Endothelial cell of umbilical vein (primary cell): ENCODE measurements around the gene SDF2. TPM values are rescaled to one million over a fixed set of nuclear protein-coding genes. Genes with fewer than 3 reads are reported as not detected.

Experiments used
- BruUV-seq: library from RNA; stranded (reverse); fragments of 400-500 nt; replicated peaks from 2 replicates; lab custom pipeline; 2021; lab: Mats Ljungman, UMichigan
- CTCF ChIA-PET: fragments of 300-600, 350-600 bp; sonication (Branson Sonifier 250); formaldehyde crosslinking; loops from one replicate; lab custom pipeline; 2021; ENCODE audit warnings: antibody characterized with exemption, inconsistent platforms; lab: Charles Lee
- POLR2A ChIA-PET: fragments of 300-600, 350-600 bp; sonication (Branson Sonifier 250); formaldehyde crosslinking; loops from one replicate; lab custom pipeline; 2021; ENCODE audit warnings: antibody characterized with exemption, inconsistent platforms; lab: Charles Lee
- DNase-seq: peaks from one replicate; pipeline ENCODE4 v3.0.0-alpha.2; 2011; ENCODE audit warnings: low read depth, low spot score
- FAIRE-seq: peaks from 2 replicates; lab custom pipeline; 2011; peaks lifted over from hg19 to GRCh38; lab: Jason Lieb, UNC
- H2AFZ ChIP-seq: 2 replicates; pipeline ENCODE4 v1.6.0; 2012; ENCODE audit warnings: low read depth, low read length, control low read depth, inconsistent platforms
- H3K27ac ChIP-seq: 2 replicates; pipeline ENCODE4 v1.5.1; 2011; ENCODE audit warnings: low read depth, mild to moderate bottlenecking, control low read depth, low read length, moderate library complexity; ENCODE audit not compliant: insufficient read depth
- H3K27me3 ChIP-seq, 2 experiments: 2 replicates each; pipeline versions ENCODE4 v1.6.0 to v1.6.1; 2011; ENCODE audit warnings: low read length in 2 of 2, mixed read lengths in 1 of 2; ENCODE audit not compliant: control insufficient read depth in 2 of 2, insufficient read depth in 2 of 2
- H3K36me3 ChIP-seq, 2 experiments: 2 replicates in 1 of 2; 3 replicates in 1 of 2; pipeline ENCODE4 v1.5.1; 2011; ENCODE audit warnings: low read length in 2 of 2, mild to moderate bottlenecking in 1 of 2, moderate library complexity in 1 of 2; ENCODE audit not compliant: control insufficient read depth in 2 of 2, insufficient read depth in 2 of 2; ENCODE audit errors: extremely low read depth in 1 of 2
- H3K4me1 ChIP-seq: 3 replicates; pipeline ENCODE4 v1.5.1; 2011; ENCODE audit warnings: mild to moderate bottlenecking, low read length; ENCODE audit not compliant: control insufficient read depth, insufficient read depth; ENCODE audit errors: extremely low read depth
- H3K4me2 ChIP-seq: 2 replicates; pipeline ENCODE4 v1.6.1; 2011; ENCODE audit warnings: low read length, control low read depth, mixed read lengths; ENCODE audit not compliant: insufficient read depth
- H3K4me3 ChIP-seq, 3 experiments: fragments of 200-600 bp in 1 of 3; sonication (generic), shearing (Covaris generic) in 1 of 3; replicated peaks in 1 of 3; 2 replicates each; pipeline ENCODE4 v1.5.1; 2011 to 2016; ENCODE audit warnings: control low read depth in 3 of 3, low read length in 3 of 3, mild to moderate bottlenecking in 2 of 3, inconsistent platforms in 1 of 3, low read depth in 1 of 3, moderate library complexity in 1 of 3; ENCODE audit not compliant: insufficient read depth in 1 of 3
- H3K79me2 ChIP-seq: 2 replicates; pipeline ENCODE4 v1.6.0; 2012; ENCODE audit warnings: low read length, inconsistent platforms; ENCODE audit not compliant: control insufficient read depth, insufficient read depth
- H3K9ac ChIP-seq: replicated peaks from 2 replicates; pipeline ENCODE3; 2011; ENCODE audit warnings: low read length, control low read depth; ENCODE audit not compliant: insufficient read depth; ENCODE audit errors: extremely low read depth
- H3K9me1 ChIP-seq: replicated peaks from 3 replicates; pipeline ENCODE4 v1.6.0; 2011; ENCODE audit warnings: mild to moderate bottlenecking, low read length; ENCODE audit not compliant: control insufficient read depth, insufficient read depth; ENCODE audit errors: extremely low read depth
- H3K9me3 ChIP-seq: replicated peaks from 2 replicates; pipeline ENCODE4 v1.5.1; 2012; ENCODE audit warnings: low read length, inconsistent platforms; ENCODE audit not compliant: control insufficient read depth, insufficient read depth
- H4K20me1 ChIP-seq: replicated peaks from 2 replicates; pipeline ENCODE3; 2011; ENCODE audit warnings: mild to moderate bottlenecking, low read length; ENCODE audit not compliant: control insufficient read depth, insufficient read depth; ENCODE audit errors: extremely low read depth
- CTCF ChIP-seq, 2 donors: IDR thresholded peaks; 1 replicate in 1 of 2; 2 replicates in 1 of 2; pipeline ENCODE4 v1.5.1; 2011; ENCODE audit warnings: low read length in 2 of 2, mild to moderate bottlenecking in 2 of 2, moderate library complexity in 2 of 2, control low read depth in 1 of 2, inconsistent platforms in 1 of 2, low read depth in 1 of 2; ENCODE audit not compliant: insufficient read depth in 1 of 2; ENCODE audit errors: extremely low read depth in 1 of 2
- EZH2 ChIP-seq: IDR thresholded peaks from 2 replicates; pipeline ENCODE4 v1.6.1; 2012; ENCODE audit warnings: borderline replicate concordance, low read depth, mild to moderate bottlenecking, moderate library complexity, low read length, inconsistent platforms; ENCODE audit not compliant: severe bottlenecking
- FOS ChIP-seq: IDR thresholded peaks from 2 replicates; pipeline ENCODE4 v1.6.1; 2011; ENCODE audit warnings: mild to moderate bottlenecking, low read length, moderate library complexity, borderline replicate concordance; ENCODE audit not compliant: insufficient read depth
- GATA2 ChIP-seq: IDR thresholded peaks from 2 replicates; pipeline ENCODE4 v1.7.0; 2011; ENCODE audit warnings: low read depth, mild to moderate bottlenecking, moderate library complexity, mixed read lengths, low read length; ENCODE audit not compliant: insufficient read length, insufficient read depth
- JUN ChIP-seq: IDR thresholded peaks from 2 replicates; pipeline ENCODE4 v1.6.1; 2011; ENCODE audit warnings: borderline replicate concordance, low read depth; ENCODE audit not compliant: insufficient read length, insufficient read depth
- MAX ChIP-seq: IDR thresholded peaks from 2 replicates; pipeline ENCODE4 v1.6.1; 2011; ENCODE audit not compliant: insufficient read depth, insufficient read length
- MYC ChIP-seq: IDR thresholded peaks from one replicate; pipeline ENCODE4 v1.6.1; 2011; ENCODE audit warnings: mild to moderate bottlenecking, low read depth, low read length
- POLR2A ChIP-seq: IDR thresholded peaks from 2 replicates; pipeline ENCODE4 v1.6.1; 2012; ENCODE audit warnings: low read depth, mild to moderate bottlenecking, control low read depth, low read length
- POLR2AphosphoS5 ChIP-seq: IDR thresholded peaks from 2 replicates; pipeline ENCODE4 v1.6.1; 2012; ENCODE audit warnings: low read depth, mild to moderate bottlenecking, control low read depth, low read length, moderate library complexity; ENCODE audit not compliant: insufficient read depth
- dilution Hi-C: fragments of 300-500 bp; cut with MboI; formaldehyde crosslinking; loops from one replicate; pipeline ENCODE4 v1.15.0; 2019; ENCODE audit warnings: low sequenced_read_pairs; ENCODE audit not compliant: extremely low pct_ligation_motif_present
- intact Hi-C: fragments of 100-400 bp; cut with micrococcal nuclease; formaldehyde crosslinking; loops from one replicate; pipeline ENCODE4 v1.10.0; 2022
- polyA plus RNA-seq, 4 experiments: library from polyadenylated mRNA; depleted of rRNA in 3 of 4; stranded (reverse) in 3 of 4; unstranded in 1 of 4; fragments of >200 nt; gene quantifications; 2 replicates each; pipeline versions ENCODE4 v1.2.1 to v1.2.3, GENCODE V29; 2011 to 2012; ENCODE audit warnings: missing spikeins in 1 of 4
- total RNA-seq: library from RNA; stranded (reverse); gene quantifications from 2 replicates; pipeline ENCODE4 v1.2.3, GENCODE V29; 2021

The SDF2 gene
- total and polyA plus RNA-seq, 2 donors (not counting 3 experiments of a cell fraction or from before 2014, with no cell fraction given): 52.6 to 77.9 TPM

DNA sequence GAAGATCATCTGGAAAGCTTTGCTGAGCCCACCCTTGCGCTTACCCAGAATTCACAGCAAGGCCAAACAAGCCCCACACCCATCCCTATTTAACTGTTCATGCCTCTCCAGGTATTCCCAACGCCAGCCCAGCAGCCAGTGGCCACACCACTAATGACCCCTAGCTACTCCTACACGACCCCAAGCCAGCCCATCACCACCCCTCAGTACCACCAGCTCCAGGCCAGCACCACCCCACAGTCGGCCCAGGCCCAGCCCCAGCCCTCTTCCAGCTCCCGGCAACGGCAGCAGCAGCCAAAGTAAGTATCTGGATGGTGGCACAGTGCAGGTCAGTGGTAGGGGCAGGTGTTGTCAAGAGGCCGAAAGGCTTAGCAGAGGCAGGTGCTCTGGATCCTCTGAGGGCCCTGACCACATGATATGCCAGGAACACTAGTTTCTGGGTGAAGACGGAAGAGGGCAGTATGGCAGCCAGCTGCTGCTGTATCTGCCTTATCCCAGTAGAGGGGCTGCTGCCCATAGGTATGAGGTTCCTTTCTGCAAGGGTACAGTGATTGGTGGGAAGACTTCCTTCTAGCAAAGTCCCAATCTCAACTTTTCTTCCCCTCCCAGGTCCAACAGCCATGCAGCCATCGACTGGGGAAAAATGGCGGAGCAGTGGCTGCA is 39.3 kb upstream of the SDF2 start:
- ChIA-PET CTCF (no interaction called here), POLR2A (no interaction called here)
- Histone ChIP-seq H3K27me3 (no peaks in the 10 kb centered on the region), H3K9me1 (no peaks in the 10 kb centered on the region), H2AFZ (no peak overlapping the region), H3K79me2 (no peaks in the 10 kb centered on the region), H4K20me1 (no peaks in the 10 kb centered on the region), H3K27ac (no peak overlapping the region), H3K4me2 (no peak overlapping the region), H3K4me3 (no peak overlapping the region), H3K4me1 (no peaks in the 10 kb centered on the region), H3K9me3 (no peaks in the 10 kb centered on the region), H3K36me3 (peaks cover 15 to 71% of the 10 kb centered on the region in 2 experiments), H3K9ac (no peak overlapping the region)
- BruUV-seq: no TSS peak
- no peak for DNase-seq
- no peak for TF ChIP-seq MAX
- TF ChIP-seq EZH2: no peak
- TF ChIP-seq MYC: no peak
- no peak for TF ChIP-seq JUN
- no peak for TF ChIP-seq FOS
- no peak for TF ChIP-seq GATA2
- no peak for TF ChIP-seq CTCF (IDR thresholded peaks at IDR 0.05; ENCODE audit: extremely low read depth in 1 of 2, insufficient read depth in 1 of 2, low read depth in 1 of 2, low read length in 2 of 2)
- no peak for TF ChIP-seq POLR2A
- no peak for TF ChIP-seq POLR2AphosphoS5
- FAIRE-seq: no peak
- dilution Hi-C loops (no loop called here), intact Hi-C loops (no loop called here)
